WERI-Rb-1 (cell line): ENCODE results near the gene NF1.

Source experiments
- DNase-seq: peaks from one replicate; pipeline ENCODE4 v3.0.0-alpha.2; 2020
- H3K27ac ChIP-seq: fragments of 250-450 bp; sonication (Bioruptor Pico); 2 replicates; pipeline ENCODE4 v1.5.1; 2020; ENCODE audit warnings: mild to moderate bottlenecking, moderate library complexity
- H3K27me3 ChIP-seq: fragments of 250-450 bp; sonication (Bioruptor Pico); 2 replicates; pipeline ENCODE4 v1.5.1; 2021; ENCODE audit warnings: mild to moderate bottlenecking, low read depth, moderate library complexity; ENCODE audit not compliant: insufficient read depth, severe bottlenecking
- H3K36me3 ChIP-seq: fragments of 250-450 bp; sonication (Bioruptor Pico); 2 replicates; pipeline ENCODE4 v1.5.1; 2020; ENCODE audit warnings: mild to moderate bottlenecking, moderate library complexity
- H3K4me3 ChIP-seq: 2 replicates; pipeline ENCODE4 v1.5.1; 2011; ENCODE audit warnings: low read depth, mild to moderate bottlenecking, control low read depth, low read length
- H3K9me3 ChIP-seq: fragments of 250-450 bp; sonication (Bioruptor Pico); 2 replicates; pipeline ENCODE4 v1.5.1; 2021; ENCODE audit warnings: mild to moderate bottlenecking, moderate library complexity; ENCODE audit not compliant: severe bottlenecking
- TF ChIP-seq, protein P1 (sequence below): IDR thresholded peaks from 2 replicates; pipeline ENCODE4 v1.5.1; 2011; ENCODE audit warnings: low read depth, mild to moderate bottlenecking, control low read depth, inconsistent platforms, low read length

Gene NF1

DNA sequence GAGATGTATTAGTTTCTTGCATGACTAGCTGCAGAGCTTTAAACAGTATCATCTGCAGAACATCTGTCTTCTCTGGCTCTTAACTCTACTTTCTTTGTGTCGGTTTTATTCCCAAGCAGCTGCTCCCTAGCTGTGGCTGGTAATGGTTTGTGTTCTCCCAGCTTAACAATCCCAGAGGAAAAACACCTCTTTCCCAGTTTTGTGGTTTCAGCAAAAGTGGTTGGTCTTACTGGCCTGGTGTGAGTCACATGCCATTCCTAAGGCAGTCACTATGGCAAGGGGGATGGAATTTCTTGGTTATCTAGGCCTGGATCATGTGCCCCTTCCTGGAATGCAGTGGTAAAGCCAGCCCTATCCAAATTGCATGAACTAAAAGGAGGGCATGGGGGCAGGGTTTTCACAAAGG lies 174.8 kb downstream of the NF1 start:
- DNase-seq: no peak
- no peak overlapping the region for H3K27ac ChIP-seq
- no peak overlapping the region for H3K4me3 ChIP-seq
- H3K36me3 ChIP-seq: peaks cover 37% of the 10 kb centered on the region
- no peaks in the 10 kb centered on the region for H3K27me3 ChIP-seq
- no peaks in the 10 kb centered on the region for H3K9me3 ChIP-seq
- TF ChIP-seq, protein P1, sequence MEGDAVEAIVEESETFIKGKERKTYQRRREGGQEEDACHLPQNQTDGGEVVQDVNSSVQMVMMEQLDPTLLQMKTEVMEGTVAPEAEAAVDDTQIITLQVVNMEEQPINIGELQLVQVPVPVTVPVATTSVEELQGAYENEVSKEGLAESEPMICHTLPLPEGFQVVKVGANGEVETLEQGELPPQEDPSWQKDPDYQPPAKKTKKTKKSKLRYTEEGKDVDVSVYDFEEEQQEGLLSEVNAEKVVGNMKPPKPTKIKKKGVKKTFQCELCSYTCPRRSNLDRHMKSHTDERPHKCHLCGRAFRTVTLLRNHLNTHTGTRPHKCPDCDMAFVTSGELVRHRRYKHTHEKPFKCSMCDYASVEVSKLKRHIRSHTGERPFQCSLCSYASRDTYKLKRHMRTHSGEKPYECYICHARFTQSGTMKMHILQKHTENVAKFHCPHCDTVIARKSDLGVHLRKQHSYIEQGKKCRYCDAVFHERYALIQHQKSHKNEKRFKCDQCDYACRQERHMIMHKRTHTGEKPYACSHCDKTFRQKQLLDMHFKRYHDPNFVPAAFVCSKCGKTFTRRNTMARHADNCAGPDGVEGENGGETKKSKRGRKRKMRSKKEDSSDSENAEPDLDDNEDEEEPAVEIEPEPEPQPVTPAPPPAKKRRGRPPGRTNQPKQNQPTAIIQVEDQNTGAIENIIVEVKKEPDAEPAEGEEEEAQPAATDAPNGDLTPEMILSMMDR: no peak

DNA sequence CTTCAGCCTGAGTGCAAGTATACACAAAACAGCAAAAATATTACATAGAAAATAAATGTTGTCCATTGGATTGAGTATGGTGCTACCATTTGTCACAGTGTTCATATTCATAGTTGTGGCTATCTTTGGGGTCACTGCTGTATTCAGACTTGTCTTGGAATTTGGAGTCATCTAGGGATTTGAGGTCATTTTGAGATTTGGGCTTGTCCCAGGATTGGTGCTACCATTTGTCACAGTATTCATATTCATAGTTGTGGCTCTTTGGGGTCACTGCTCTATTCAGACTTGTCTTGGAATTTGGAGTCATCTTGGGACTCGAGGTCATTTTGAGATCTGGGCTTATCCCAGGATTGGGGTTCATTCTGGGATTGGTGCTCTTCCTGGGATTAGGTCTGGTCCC lies 177.5 kb downstream of the NF1 start:
- Histone ChIP-seq H3K9me3 (no peaks in the 10 kb centered on the region), H3K27ac (no peak overlapping the region), H3K27me3 (no peaks in the 10 kb centered on the region), H3K36me3 (peaks cover 40% of the 10 kb centered on the region), H3K4me3 (no peak overlapping the region)
- no peak for DNase-seq
- TF ChIP-seq, protein P1: no peak

DNA sequence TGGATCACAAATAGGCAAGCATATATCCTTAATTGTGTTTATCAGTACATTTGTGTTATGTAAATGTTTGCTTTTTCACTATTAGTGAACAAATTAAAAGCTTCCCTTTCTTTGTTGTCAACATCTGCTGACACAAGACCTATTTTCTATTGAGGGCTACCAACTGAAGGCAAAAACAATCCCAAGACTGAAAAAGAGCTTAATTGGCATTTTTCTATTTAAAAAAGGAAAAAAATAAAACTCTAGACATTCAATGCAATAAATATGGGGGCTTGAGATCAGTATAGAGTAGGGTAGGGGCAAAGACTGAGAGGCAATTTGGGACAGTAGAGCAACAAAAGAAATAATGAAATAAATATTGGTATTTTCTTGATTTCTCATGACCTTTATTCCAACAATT lies 178.0 kb downstream of the NF1 start:
- Histone ChIP-seq H3K4me3 (no peak overlapping the region), H3K36me3 (peaks cover 45% of the 10 kb centered on the region)
- TF ChIP-seq, protein P1: no peak

DNA sequence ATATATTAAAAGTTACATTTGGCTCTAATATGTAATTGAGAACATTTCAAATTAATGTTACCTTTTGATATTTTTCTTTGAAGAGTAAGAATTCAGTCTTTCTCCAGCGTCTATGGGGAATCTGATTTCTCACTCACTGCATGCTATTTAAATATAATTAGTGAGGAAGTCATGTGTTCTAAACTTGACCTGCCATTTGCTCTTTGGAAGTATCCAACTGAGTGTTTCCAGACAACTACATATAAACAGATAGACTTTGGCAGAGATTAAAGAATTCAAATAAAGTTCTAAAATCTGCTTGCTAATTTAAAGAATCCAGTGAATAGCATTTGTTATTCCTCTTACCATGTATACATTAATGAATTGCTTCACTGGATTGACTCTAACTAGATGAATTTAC lies 178.7 kb downstream of the NF1 start:
- TF ChIP-seq, protein P1: no peak
- no peaks in the 10 kb centered on the region for H3K9me3 ChIP-seq
- no peak overlapping the region for H3K4me3 ChIP-seq
- no peaks in the 10 kb centered on the region for H3K27me3 ChIP-seq
- no peak overlapping the region for H3K27ac ChIP-seq
- H3K36me3 ChIP-seq: peaks cover 43% of the 10 kb centered on the region
- no peak for DNase-seq

More for the DNA sequence above, 178.0 kb downstream of the NF1 start:
- Histone ChIP-seq H3K9me3 (no peaks in the 10 kb centered on the region), H3K27ac (no peak overlapping the region), H3K27me3 (no peaks in the 10 kb centered on the region)
- no peak for DNase-seq

DNA sequence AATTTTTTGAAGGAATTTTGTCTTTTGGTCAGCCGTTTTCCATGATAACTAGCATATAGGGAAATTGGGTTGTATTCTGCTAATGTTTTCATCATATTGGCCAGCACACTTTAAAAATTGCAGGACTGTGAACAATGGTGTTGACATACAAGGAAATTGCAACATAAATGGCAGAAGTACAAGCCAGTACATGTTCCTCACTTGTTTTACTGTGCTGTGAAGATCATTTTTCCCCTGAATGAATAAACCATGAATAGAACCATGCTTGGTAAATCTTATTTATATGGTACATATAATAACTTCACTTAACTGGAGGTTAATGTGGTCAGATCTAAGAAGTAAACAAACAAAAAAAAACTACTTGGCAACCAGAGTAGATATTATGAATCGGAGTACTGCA lies 179.5 kb downstream of the NF1 start:
- H3K27me3 ChIP-seq: no peaks in the 10 kb centered on the region
- H3K9me3 ChIP-seq: no peaks in the 10 kb centered on the region
- no peak overlapping the region for H3K4me3 ChIP-seq
- no peak for DNase-seq
- TF ChIP-seq, protein P1: no peak
- no peak overlapping the region for H3K27ac ChIP-seq
- H3K36me3 ChIP-seq: peaks cover 40% of the 10 kb centered on the region

DNA sequence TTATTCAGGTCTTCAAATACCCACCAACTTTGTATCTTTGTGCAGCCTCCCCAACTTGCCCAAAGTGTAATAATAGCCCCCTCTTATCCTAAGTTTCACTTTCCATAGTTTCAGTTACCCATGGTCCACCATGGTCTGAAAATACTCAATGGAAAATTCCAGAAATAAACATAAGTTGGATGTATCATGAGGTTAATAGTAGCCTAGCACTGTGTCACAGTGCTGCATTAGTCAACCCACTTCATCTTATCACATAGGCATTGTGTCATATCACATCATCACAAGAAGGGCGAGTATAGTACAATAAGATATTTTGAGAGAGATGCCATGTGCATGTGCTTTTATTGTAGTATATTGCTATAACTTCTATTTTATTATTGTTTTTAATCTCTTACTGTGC lies 180.3 kb downstream of the NF1 start:
- H3K4me3 ChIP-seq: no peak overlapping the region

More for the DNA sequence above, 180.3 kb downstream of the NF1 start:
- TF ChIP-seq, protein P1: no peak
- DNase-seq: no peak
- Histone ChIP-seq H3K27ac (no peak overlapping the region), H3K9me3 (no peaks in the 10 kb centered on the region), H3K27me3 (no peaks in the 10 kb centered on the region), H3K36me3 (peaks cover 31% of the 10 kb centered on the region)
